Measurements from ENCODE around the gene LRRN4. TPM values are rescaled to one million over a fixed set of nuclear protein-coding genes. Genes with fewer than 3 reads are reported as not detected.

The LRRN4 gene
- total RNA-seq, 1 experiment from 2014 or later = 0.10 TPM

- CTCF ChIA-PET = no interaction called here
- no peaks in the 10 kb centered on the region for H3K27me3 ChIP-seq (ENCODE audit: insufficient read depth, low read length)
- no peaks in the 10 kb centered on the region for H3K79me2 ChIP-seq (ENCODE audit: insufficient read depth, low read length)
- BruUV-seq (replicated peaks) = no TSS peak
- TF ChIP-seq JUND (IDR thresholded peaks at IDR 0.05) (peak; percentile 12; the same call in 1 of the 2 replicates), FOSL1 (IDR thresholded peaks at IDR 0.05; ENCODE audit: low read depth) (peak; percentile 38), ELF1 (IDR thresholded peaks at IDR 0.05; ENCODE audit: borderline replicate concordance, low read depth) (0 out of 2 replicates have a peak, but pooled peaks have one; percentile 12), RAD21 (IDR thresholded peaks at IDR 0.05; ENCODE audit: low read depth) (no peak)
- intact Hi-C loops (cut with micrococcal nuclease) = no loop called here
- no peaks in the 10 kb centered on the region for H3K9me3 ChIP-seq (ENCODE audit: control insufficient read depth in 1 of 2, insufficient read depth in 1 of 2, low read depth in 1 of 2, low read length in 2 of 2)
- DNase-seq (ENCODE audit: low read depth, low spot score) (no peak), ATAC-seq (no peak)
- H4K20me1 ChIP-seq (ENCODE audit: insufficient read depth) = no peaks in the 10 kb centered on the region
- no peak overlapping the region for H3K27ac ChIP-seq (ENCODE audit: low read depth, low read length)
- no peaks in the 10 kb centered on the region for H3K9me2 ChIP-seq (ENCODE audit: insufficient read depth)
- H3K4me2 ChIP-seq (ENCODE audit: low read length) = no peak overlapping the region; the same call in 1 of the 2 replicates
- no peaks in the 10 kb centered on the region for H3K36me3 ChIP-seq (ENCODE audit: control insufficient read depth in 1 of 2, insufficient read depth in 2 of 2, low read length in 2 of 2)
- RAD21 ChIA-PET (ENCODE audit: low non-redundant PET in 1 of 2, low total read pairs in 2 of 2, uncharacterized antibody in 2 of 2, unreplicated experiment in 2 of 2) = no interaction called here
- H3K9ac ChIP-seq (ENCODE audit: low read length) = no peak overlapping the region
- POLR2A ChIA-PET = no interaction called here
- no peak overlapping the region for H3K4me3 ChIP-seq (replicated peaks in 1 of 2; ENCODE audit: low read depth in 1 of 2, low read length in 2 of 2)
- no peak overlapping the region for H2AFZ ChIP-seq (ENCODE audit: low read depth, low read length, poor library complexity, severe bottlenecking)
- peaks cover 14 to 32% of the 10 kb centered on the region in 2 experiments for H3K4me1 ChIP-seq (ENCODE audit: control insufficient read depth in 1 of 2, insufficient read depth in 2 of 2, low read length in 2 of 2)
These were observed 2.4 kb downstream of the LRRN4 start for GRCh38 chr20:6051505-6051904.

- Histone ChIP-seq H4K20me1 (ENCODE audit: insufficient read depth) (no peaks in the 10 kb centered on the region), H3K9me2 (ENCODE audit: insufficient read depth) (no peaks in the 10 kb centered on the region), H3K36me3 (ENCODE audit: control insufficient read depth in 1 of 2, insufficient read depth in 2 of 2, low read length in 2 of 2) (no peaks in the 10 kb centered on the region), H3K27ac (ENCODE audit: low read depth, low read length) (no peak overlapping the region), H3K9ac (ENCODE audit: low read length) (no peak overlapping the region), H3K4me1 (ENCODE audit: control insufficient read depth in 1 of 2, insufficient read depth in 2 of 2, low read length in 2 of 2) (peaks cover 0 to 12% of the 10 kb centered on the region in 2 experiments; a peak in 2 of 4 replicates), H3K4me3 (replicated peaks in 1 of 2; ENCODE audit: low read depth in 1 of 2, low read length in 2 of 2) (no peak overlapping the region), H3K9me3 (ENCODE audit: control insufficient read depth in 1 of 2, insufficient read depth in 1 of 2, low read depth in 1 of 2, low read length in 2 of 2) (no peaks in the 10 kb centered on the region), H3K79me2 (ENCODE audit: insufficient read depth, low read length) (no peaks in the 10 kb centered on the region), H3K4me2 (ENCODE audit: low read length) (no peak overlapping the region), H2AFZ (ENCODE audit: low read depth, low read length, poor library complexity, severe bottlenecking) (no peak overlapping the region), H3K27me3 (ENCODE audit: insufficient read depth, low read length) (no peaks in the 10 kb centered on the region)
- ATAC-seq (no peak), DNase-seq (ENCODE audit: low read depth, low spot score) (no peak)
- ChIA-PET RAD21 (ENCODE audit: low non-redundant PET in 1 of 2, low total read pairs in 2 of 2, uncharacterized antibody in 2 of 2, unreplicated experiment in 2 of 2) (no interaction called here), CTCF (no interaction called here), POLR2A (no interaction called here)
- intact Hi-C loops (cut with micrococcal nuclease) = no loop called here
- TF ChIP-seq, protein P1, sequence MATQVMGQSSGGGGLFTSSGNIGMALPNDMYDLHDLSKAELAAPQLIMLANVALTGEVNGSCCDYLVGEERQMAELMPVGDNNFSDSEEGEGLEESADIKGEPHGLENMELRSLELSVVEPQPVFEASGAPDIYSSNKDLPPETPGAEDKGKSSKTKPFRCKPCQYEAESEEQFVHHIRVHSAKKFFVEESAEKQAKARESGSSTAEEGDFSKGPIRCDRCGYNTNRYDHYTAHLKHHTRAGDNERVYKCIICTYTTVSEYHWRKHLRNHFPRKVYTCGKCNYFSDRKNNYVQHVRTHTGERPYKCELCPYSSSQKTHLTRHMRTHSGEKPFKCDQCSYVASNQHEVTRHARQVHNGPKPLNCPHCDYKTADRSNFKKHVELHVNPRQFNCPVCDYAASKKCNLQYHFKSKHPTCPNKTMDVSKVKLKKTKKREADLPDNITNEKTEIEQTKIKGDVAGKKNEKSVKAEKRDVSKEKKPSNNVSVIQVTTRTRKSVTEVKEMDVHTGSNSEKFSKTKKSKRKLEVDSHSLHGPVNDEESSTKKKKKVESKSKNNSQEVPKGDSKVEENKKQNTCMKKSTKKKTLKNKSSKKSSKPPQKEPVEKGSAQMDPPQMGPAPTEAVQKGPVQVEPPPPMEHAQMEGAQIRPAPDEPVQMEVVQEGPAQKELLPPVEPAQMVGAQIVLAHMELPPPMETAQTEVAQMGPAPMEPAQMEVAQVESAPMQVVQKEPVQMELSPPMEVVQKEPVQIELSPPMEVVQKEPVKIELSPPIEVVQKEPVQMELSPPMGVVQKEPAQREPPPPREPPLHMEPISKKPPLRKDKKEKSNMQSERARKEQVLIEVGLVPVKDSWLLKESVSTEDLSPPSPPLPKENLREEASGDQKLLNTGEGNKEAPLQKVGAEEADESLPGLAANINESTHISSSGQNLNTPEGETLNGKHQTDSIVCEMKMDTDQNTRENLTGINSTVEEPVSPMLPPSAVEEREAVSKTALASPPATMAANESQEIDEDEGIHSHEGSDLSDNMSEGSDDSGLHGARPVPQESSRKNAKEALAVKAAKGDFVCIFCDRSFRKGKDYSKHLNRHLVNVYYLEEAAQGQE (IDR thresholded peaks at IDR 0.05; ENCODE audit: low read depth) = no peak
- TF ChIP-seq SP1 (IDR thresholded peaks at IDR 0.05; ENCODE audit: low read depth) (no peak), ELF1 (IDR thresholded peaks at IDR 0.05; ENCODE audit: borderline replicate concordance, low read depth) (no peak), FOSL1 (IDR thresholded peaks at IDR 0.05; ENCODE audit: low read depth) (no peak), SRF (IDR thresholded peaks at IDR 0.05; ENCODE audit: low read depth) (no peak), EZH2 (IDR thresholded peaks at IDR 0.05) (no peak), RAD21 (IDR thresholded peaks at IDR 0.05; ENCODE audit: low read depth) (no peak), CEBPB (IDR thresholded peaks at IDR 0.05; ENCODE audit: low read depth) (no peak), ZBTB33 (IDR thresholded peaks at IDR 0.05; ENCODE audit: extremely low read depth, insufficient replicate concordance, low read length) (no peak), EGR1 (IDR thresholded peaks at IDR 0.05; ENCODE audit: low read depth) (no peak), CBX3 (IDR thresholded peaks at IDR 0.05; ENCODE audit: low read depth) (no peak), ZNF274 (IDR thresholded peaks at IDR 0.05; ENCODE audit: low read depth, low read length) (no peak), POLR2A (IDR thresholded peaks at IDR 0.05; ENCODE audit: borderline replicate concordance, extremely low read depth, insufficient read depth, insufficient read length) (no peak)
- BruUV-seq (replicated peaks) = no TSS peak
These were observed 5.5 kb downstream of the LRRN4 start for GRCh38 chr20:6048391-6048790.

Measured in HCT116 (cell line).